GM12873 (cell line): ENCODE measurements around the gene PIP5K1B.

ENCODE experiments used
- CTCF ChIP-seq: IDR thresholded peaks from 2 replicates; pipeline ENCODE4 v1.5.1; 2012; ENCODE audit warnings: low read depth, mild to moderate bottlenecking, moderate library complexity, low read length, control low read depth; ENCODE audit not compliant: insufficient read depth; ENCODE audit errors: missing control alignments

PIP5K1B gene

GRCh38 chr9:68698943-68699509 lies 6.0 kb upstream of the PIP5K1B start:
- no peak for TF ChIP-seq CTCF

GRCh38 chr9:68702493-68702892 lies 2.5 kb upstream of the PIP5K1B start:
- TF ChIP-seq CTCF, result no peak

GRCh38 chr9:68703672-68704071 lies 1.4 kb upstream of the PIP5K1B start:
- no peak for TF ChIP-seq CTCF

GRCh38 chr9:68704498-68704813 lies 584 bp upstream of the PIP5K1B start:
- no peak for TF ChIP-seq CTCF

GRCh38 chr9:68705531-68706362 lies 707 bp downstream of the PIP5K1B start:
- TF ChIP-seq CTCF, result no peak

GRCh38 chr9:68706363-68707201 lies 1.5 kb downstream of the PIP5K1B start:
- no peak for TF ChIP-seq CTCF
